Retinal pigment epithelial cell (primary cell): ENCODE results near the gene MAD1L1.

Experiments used
- DNase-seq: peaks from one replicate; pipeline ENCODE4 v3.0.0-alpha.2; 2010; ENCODE audit warnings: low read depth
- H3K4me3 ChIP-seq: 2 replicates; pipeline ENCODE4 v1.5.1; 2011; ENCODE audit warnings: mild to moderate bottlenecking, low read length, control low read depth, moderate library complexity
- CTCF ChIP-seq: conservative IDR thresholded peaks from 2 replicates; pipeline ENCODE4 v1.5.1; 2011; ENCODE audit warnings: low read depth, low read length, control low read depth, inconsistent platforms

Gene MAD1L1

GRCh38 chr7:1928645-1929348, 303.9 kb downstream of the MAD1L1 start:
- H3K4me3 ChIP-seq = no peak overlapping the region
- DNase-seq = no peak
- no peak for TF ChIP-seq CTCF

GRCh38 chr7:1927937-1928644, 304.7 kb downstream of the MAD1L1 start:
- DNase-seq = no peak
- TF ChIP-seq CTCF = no peak
- H3K4me3 ChIP-seq = no peak overlapping the region

GRCh38 chr7:1926908-1927306, 305.8 kb downstream of the MAD1L1 start:
- no peak for DNase-seq
- TF ChIP-seq CTCF = no peak
- no peak overlapping the region for H3K4me3 ChIP-seq

GRCh38 chr7:1925973-1926907, 306.5 kb downstream of the MAD1L1 start:
- no peak for TF ChIP-seq CTCF
- no peak overlapping the region for H3K4me3 ChIP-seq
- DNase-seq = no peak

GRCh38 chr7:1925349-1925748, 307.4 kb downstream of the MAD1L1 start:
- H3K4me3 ChIP-seq = no peak overlapping the region
- DNase-seq = no peak
- peak; percentile 22 for TF ChIP-seq CTCF

- no peak for TF ChIP-seq CTCF
- H3K4me3 ChIP-seq = no peak overlapping the region
- DNase-seq = no peak
Observed at GRCh38 chr7:1924258-1924817, 308.4 kb downstream of the MAD1L1 start.
